Endothelial cell of umbilical vein (primary cell): ENCODE measurements around the gene RNU6-9.

Experiments
- EZH2 ChIP-seq: IDR thresholded peaks from 2 replicates; pipeline ENCODE4 v1.6.1; 2012; ENCODE audit warnings: borderline replicate concordance, low read depth, mild to moderate bottlenecking, moderate library complexity, low read length, inconsistent platforms; ENCODE audit not compliant: severe bottlenecking
- FOS ChIP-seq: IDR thresholded peaks from 2 replicates; pipeline ENCODE4 v1.6.1; 2011; ENCODE audit warnings: mild to moderate bottlenecking, low read length, moderate library complexity, borderline replicate concordance; ENCODE audit not compliant: insufficient read depth
- GATA2 ChIP-seq: IDR thresholded peaks from 2 replicates; pipeline ENCODE4 v1.7.0; 2011; ENCODE audit warnings: low read depth, mild to moderate bottlenecking, moderate library complexity, mixed read lengths, low read length; ENCODE audit not compliant: insufficient read length, insufficient read depth
- JUN ChIP-seq: IDR thresholded peaks from 2 replicates; pipeline ENCODE4 v1.6.1; 2011; ENCODE audit warnings: borderline replicate concordance, low read depth; ENCODE audit not compliant: insufficient read length, insufficient read depth
- MAX ChIP-seq: IDR thresholded peaks from 2 replicates; pipeline ENCODE4 v1.6.1; 2011; ENCODE audit not compliant: insufficient read depth, insufficient read length
- MYC ChIP-seq: IDR thresholded peaks from one replicate; pipeline ENCODE4 v1.6.1; 2011; ENCODE audit warnings: mild to moderate bottlenecking, low read depth, low read length
- POLR2A ChIP-seq: IDR thresholded peaks from 2 replicates; pipeline ENCODE4 v1.6.1; 2012; ENCODE audit warnings: low read depth, mild to moderate bottlenecking, control low read depth, low read length
- POLR2AphosphoS5 ChIP-seq: IDR thresholded peaks from 2 replicates; pipeline ENCODE4 v1.6.1; 2012; ENCODE audit warnings: low read depth, mild to moderate bottlenecking, control low read depth, low read length, moderate library complexity; ENCODE audit not compliant: insufficient read depth
- TF ChIP-seq, protein P1 (sequence below), 2 donors: IDR thresholded peaks; 1 replicate in 1 of 2; 2 replicates in 1 of 2; pipeline ENCODE4 v1.5.1; 2011; ENCODE audit warnings: low read length in 2 of 2, mild to moderate bottlenecking in 2 of 2, moderate library complexity in 2 of 2, control low read depth in 1 of 2, inconsistent platforms in 1 of 2, low read depth in 1 of 2; ENCODE audit not compliant: insufficient read depth in 1 of 2; ENCODE audit errors: extremely low read depth in 1 of 2

DNA sequence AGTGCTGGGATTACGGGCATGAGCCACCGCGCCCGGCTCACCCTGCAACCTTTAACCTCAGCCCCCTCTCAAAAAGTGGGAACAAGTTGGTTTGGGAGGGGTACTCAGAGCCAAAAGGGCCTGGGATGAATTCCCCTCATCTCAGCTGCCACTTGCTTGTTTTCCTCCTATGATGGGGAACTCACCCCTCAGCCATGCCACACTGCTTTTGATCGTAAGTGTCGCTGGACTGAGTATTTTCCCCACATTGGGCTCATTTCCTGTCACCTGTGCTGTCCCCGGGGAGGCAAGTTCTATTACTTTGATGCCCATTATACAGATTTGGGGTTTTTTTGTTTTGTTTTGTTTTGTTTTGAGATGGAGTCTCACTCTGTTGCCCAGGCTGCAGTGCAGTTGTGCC is 13.2 kb downstream of the RNU6-9 start:
- TF ChIP-seq POLR2A = no peak
- TF ChIP-seq, protein P1, sequence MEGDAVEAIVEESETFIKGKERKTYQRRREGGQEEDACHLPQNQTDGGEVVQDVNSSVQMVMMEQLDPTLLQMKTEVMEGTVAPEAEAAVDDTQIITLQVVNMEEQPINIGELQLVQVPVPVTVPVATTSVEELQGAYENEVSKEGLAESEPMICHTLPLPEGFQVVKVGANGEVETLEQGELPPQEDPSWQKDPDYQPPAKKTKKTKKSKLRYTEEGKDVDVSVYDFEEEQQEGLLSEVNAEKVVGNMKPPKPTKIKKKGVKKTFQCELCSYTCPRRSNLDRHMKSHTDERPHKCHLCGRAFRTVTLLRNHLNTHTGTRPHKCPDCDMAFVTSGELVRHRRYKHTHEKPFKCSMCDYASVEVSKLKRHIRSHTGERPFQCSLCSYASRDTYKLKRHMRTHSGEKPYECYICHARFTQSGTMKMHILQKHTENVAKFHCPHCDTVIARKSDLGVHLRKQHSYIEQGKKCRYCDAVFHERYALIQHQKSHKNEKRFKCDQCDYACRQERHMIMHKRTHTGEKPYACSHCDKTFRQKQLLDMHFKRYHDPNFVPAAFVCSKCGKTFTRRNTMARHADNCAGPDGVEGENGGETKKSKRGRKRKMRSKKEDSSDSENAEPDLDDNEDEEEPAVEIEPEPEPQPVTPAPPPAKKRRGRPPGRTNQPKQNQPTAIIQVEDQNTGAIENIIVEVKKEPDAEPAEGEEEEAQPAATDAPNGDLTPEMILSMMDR (IDR thresholded peaks at IDR 0.05; ENCODE audit: extremely low read depth in 1 of 2, insufficient read depth in 1 of 2, low read depth in 1 of 2, low read length in 2 of 2) = no peak
- TF ChIP-seq EZH2 = no peak
- TF ChIP-seq MYC = no peak
- no peak for TF ChIP-seq MAX
- TF ChIP-seq POLR2AphosphoS5 = no peak
- no peak for TF ChIP-seq JUN
- TF ChIP-seq GATA2 = no peak
- TF ChIP-seq FOS = no peak
